CD4-positive, alpha-beta T cell treated with Interleukin-6 for 4 hours (primary cell): ENCODE data around the gene GRK4.
"Not testable (repeated sequence)": the region's sequence is repeated elsewhere in the genome, so short reads cannot be mapped to it uniquely, and the experiment has no call there.

Experiments
- DNase-seq: peaks from one replicate; pipeline ENCODE4 v3.0.0-alpha.2; 2020; ENCODE audit warnings: mixed read lengths

GRK4 gene

DNA sequence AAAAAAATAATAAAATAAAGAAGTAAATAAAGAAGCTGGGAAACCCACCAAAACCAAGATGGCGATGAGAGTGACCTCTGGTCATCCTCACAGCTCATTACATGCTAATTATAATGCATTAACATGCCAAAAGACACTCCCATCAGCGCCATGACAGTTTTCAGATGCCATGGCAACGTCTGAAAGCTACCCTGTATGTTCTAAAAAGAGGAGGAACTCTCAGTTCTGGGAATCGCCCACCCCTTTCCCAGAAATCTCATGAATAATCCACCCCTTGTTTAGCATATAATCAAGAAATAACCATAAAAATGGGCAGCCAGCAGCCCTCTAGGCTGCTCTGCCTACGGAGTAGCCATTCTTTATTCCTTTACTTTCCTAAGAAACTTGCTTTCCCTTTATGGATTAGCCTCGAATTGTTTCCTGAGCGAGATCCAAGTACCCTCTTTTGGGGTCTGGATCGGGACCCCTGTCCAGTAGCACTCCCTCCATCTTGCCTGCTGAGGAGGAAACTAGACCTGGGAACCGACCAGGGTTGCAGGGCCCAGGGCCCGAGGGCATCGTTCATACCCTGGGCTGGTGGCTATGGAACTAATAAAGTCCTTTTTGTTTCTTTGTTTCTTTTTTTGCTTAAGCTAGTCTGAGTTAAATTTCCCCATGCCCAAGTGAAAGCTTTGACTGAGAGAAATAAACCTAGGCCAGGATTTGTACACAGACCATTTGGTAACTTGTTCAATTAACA is 80.1 kb downstream of the GRK4 start:
- DNase-seq: no peak

DNA sequence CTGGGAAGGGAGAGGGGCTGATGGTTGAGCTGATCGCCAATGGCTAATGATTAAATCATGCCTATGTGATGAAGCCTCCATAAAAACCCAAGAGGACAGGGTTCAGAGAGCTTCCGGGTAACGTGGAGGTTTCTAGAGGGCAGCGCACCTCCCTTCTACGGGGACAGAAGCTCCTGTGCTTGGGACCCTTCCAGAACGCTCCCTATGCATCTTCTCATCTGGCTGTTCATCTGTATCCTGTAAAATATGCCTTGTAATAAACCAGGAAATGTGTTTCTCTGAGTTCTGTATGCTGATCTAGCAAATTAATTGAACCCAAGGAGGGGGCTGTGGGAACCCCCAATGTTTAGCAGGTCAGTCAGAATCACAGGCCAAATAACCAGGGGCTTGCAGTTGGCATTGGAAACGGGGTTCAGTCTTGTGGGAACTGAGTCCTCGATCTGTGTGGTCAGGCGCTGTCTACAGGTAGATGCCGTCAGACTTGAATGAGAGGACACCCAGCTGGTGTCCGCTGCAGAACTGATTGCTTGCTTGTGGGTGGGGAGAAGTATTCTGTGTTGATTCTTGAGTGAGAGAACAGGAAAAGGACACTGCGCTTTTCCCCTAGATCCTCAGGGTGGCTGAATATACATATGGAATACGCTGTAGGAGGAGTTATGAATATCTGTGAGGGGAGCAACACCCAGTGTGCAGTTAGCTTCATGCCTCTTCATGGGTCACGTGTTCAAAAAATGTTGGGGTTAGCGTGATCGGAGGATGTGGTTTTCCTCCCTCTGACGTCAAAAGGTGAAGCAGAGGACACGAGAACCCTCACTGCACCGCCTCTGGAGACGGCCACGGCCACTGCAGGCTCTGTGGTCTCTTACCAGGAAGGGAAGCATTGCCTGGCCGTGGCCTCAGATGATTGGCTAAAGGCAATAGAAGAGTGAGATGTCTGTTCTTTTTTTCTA is 81.8 kb downstream of the GRK4 start:
- DNase-seq: peak; percentile 58

DNA sequence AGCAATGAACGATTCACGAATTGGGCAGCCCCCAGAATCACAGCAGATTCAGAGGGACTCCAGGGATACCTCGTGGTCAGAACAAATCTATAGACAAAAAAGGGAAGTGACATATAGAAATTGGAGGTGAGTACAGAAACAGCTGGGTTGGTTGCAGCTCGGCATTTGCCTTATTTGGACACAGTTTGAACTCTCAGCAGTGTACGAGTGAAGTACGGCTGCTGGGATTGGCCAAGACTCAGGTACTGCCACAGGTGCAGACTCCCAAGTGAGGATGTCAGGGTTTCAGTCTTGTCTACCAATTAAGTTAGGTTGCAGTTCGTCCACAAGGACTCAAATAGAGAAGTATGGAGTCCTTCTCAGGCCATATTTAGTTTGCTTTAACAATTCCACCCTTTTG is 82.8 kb downstream of the GRK4 start:
- DNase-seq: no peak

DNA sequence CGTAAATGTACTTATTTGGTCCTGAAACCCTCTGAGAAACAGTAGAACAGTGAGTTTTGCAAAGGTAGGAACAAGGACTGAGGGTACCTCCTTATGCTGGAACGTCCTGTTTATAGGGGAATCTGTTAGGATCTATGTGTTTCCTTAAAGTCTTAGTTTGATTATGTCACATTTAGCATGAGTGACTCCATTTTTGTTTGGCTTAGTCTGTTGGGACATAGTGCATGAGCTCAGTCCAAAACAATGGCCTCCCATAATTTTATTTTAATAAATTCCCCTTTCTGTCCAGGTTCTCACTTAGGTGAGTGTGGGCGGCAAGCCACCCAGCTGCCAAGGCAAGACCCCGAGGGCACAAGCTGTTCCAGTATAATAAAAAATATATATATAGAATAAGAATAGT is 83.3 kb downstream of the GRK4 start:
- DNase-seq: no peak

DNA sequence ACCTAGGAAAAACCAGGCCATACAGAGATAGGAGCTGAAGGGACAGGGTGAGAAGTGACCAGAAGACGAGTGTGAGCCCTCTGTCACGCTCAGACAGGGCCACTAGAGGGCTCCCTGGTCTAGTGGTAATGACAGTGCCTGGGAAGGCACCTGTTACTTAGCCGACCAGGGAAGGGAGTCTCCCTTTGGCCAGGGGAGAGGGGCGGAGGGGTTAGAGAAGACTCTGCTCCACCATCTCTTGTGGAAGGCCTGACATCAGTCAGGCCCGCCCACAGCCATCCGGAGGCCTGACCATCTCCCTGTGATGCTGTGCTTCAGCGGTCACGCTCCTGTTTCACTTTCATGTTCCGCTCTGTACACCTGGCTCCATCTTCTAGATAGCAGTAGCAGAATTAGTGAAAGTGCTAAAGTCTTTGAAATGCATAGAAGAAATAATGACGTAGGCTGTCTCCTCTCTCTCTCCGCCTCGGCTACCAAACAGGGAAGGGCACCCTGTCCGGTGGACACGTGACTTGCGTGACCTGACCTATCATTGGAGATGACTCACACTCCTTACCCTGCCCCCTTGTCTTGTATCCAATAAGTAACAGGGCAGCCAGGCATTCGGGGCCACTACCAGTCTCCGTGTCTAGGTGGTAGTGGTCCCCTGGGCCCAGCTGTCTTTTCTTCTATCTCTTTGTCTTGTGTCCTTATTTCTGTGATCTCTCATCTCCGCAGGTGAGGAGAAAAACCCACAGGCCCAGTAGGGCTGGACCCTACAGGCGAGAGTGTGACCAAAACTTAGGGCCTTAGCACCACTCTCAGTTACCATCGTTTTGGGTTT is 84.3 kb downstream of the GRK4 start:
- DNase-seq: peak; percentile 63

DNA sequence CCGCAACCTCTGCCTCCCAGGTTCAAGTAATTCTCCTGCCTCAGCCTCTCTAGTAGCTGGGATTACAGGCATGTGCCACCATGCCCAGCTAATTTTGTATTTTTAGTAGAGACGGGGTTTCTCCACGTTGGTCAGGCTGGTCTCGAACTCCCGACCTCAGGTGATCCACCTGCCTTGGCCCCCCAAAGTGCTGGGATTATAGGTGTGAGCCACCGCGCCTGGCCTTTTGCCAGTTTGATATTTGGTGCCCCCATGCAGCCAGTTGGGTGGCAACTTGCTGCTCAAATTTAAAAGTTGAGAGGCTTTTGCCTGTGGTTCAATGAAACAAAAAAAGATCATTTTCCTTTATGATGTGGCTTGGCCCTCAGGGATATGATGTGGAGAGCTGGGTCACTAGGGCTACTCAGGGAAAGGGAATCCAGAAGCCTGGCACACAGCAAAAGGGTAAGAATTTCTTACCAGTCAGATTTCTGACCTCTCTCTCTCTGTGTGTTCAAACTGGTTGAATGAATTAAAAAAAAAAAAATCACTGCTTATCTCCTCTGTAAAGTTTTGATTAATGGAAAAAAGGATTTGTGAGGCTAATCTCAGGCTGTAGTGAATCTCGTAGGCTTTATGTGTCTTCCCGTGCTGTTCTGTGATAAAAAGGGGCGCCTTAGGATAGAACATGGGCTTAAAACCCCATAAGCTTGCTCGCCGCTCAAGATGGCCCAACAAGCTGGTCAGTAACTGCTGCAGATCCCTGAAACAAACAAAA is 87.9 kb downstream of the GRK4 start:
- DNase-seq: not testable (repeated sequence)

DNA sequence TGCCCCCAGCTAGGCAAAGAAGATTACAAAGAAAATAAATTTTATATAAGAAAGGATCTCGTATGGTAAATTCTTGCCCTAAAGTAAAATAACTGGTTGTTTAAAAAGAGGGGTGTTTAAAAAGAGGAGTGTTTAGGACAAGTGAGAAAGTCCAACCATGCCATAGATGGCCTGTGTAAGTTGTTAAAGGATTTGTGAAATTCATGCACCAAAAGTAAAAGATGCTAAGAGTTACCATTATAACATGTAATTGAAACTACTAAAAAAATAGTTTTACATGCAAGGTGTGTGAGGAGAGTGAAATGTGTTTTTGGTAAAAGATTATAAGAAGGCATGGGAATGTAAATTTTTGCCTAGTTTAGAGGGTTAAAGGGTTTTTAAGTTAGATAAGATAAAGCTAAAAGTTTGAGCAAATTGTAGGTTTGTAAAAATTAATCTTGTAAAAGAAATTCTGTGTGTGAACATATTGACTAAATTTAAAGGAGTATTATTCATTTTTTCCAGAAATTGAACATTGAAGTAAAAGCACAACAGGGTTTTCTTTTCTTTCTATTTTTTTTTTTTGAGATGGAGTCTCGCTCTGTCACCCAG is 90.9 kb downstream of the GRK4 start:
- no peak for DNase-seq

DNA sequence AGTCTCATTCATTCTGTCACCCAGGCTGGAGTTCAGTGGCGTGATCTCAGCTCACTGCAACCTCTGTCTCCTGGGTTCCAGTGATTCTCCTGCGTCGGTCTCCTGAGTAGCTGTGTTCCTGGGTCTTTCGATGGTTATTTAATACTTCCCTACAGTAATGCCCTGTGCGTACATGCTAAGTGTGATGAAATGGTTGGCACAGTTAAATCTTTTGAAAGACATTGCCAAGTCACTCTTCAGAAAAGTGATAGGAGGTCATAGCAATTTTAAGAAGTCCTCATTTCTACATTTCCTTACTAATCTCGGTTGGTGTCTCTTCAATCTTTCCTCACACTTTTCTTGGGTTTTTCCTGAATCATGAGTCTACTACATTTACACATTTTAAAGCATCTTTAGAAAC is 96.6 kb downstream of the GRK4 start:
- DNase-seq: no peak

DNA sequence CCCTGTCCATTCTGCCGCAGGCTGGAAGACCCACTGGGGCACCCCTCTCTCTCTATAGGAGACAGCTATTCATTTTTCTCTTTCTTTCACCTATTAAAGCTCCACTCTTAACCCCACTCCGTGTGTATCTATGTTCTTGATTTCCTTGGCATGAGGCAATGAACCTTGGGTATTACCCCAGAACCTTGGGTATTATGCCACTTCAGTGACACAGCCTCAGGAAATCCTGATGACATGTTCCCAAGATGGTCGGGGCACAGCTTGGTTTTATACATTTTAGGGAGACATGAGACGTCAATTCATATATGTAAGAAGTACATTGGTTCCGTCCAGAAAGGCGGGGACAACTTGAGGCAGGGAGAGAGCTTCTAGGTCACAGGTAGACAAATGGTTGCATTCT is 97.6 kb downstream of the GRK4 start:
- no peak for DNase-seq

DNA sequence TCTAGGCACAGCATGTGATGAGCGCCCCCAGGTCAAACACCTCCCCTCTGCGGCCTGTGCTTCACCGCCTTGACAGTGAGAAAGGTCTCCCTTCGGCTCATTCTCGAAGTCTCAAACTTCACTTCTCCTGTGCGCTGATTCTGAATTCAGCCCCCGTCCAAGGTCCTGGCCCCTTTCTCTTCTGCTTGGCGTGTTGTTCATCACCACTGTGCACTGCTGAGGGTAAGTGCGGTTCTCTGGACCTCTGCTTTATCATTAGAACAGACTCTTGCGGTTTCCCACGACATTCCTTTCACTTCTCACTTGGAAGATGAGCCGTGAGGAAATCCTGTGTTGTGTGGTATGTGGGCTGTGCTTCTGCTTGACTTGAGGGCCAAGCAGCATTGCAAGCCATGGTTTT is 99.1 kb downstream of the GRK4 start:
- no peak for DNase-seq

DNA sequence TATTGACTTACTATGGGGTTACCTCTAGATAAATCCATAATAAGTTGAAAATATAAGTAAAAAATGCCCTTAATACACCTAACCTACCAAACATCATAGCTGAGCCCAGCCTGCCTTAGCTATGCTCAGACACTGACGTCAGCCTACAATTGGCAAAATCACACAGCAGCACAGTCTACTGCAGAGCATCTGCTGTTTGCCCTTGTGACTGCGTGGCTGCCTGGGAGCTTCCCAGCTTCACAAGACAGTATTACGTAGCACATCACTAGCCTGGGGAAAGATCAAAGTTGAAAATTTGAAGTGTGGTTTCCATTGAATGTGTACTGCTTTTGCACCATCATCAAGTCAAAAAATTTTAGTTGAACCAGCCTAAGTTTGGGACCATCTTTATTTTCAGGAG is 102.2 kb downstream of the GRK4 start:
- DNase-seq: no peak

DNA sequence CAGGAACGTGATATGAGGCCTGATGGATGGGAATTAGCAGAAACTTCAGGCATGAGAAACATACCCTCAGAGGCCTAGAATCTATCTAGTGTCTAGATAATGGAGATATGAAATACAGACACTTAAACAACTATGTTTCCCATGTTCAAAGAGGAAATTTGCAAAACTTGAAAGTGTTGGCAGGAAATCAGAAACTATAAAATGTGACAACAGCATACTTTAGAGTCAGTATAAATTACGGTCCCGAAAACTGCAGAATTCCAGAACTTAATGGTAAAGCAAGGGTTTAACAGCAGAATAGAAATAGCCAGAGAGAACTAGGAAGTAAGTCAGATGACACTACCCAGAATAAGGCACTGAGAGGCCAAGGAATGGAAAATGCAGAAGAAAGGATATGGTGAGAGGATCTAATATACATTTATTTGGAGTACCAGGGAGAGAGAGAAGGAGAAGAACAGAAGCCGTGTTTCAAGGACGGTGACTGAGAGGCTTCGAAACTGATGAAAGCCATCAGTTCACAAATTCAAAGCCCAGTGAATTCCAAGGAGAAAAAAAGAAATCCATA is 103.5 kb downstream of the GRK4 start:
- DNase-seq: no peak

DNA sequence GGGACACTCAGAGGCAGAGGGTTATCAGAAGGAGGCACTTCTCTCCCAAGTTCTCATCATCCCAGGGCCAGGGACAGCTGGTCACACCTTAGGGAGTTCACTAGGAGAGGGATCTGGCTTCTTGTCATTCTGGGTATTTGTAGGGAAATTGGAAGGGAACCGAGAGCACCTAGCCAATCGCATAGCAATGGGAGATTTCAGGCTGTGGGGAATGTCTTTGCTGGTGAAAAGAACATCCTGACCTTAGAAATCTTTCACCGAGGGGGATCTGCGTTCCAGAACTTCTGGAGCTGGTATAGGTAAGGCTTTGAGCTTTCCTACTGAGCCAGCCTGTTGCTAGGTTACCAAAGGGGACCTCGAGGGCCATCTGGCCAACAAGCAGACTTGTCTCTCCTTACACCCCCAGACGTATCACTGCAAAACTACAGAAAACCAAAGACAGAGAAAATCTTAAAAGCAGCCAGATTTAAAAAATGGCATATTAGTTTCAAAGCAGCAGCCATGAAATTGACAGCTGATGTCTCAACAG is 104.2 kb downstream of the GRK4 start:
- no peak for DNase-seq

DNA sequence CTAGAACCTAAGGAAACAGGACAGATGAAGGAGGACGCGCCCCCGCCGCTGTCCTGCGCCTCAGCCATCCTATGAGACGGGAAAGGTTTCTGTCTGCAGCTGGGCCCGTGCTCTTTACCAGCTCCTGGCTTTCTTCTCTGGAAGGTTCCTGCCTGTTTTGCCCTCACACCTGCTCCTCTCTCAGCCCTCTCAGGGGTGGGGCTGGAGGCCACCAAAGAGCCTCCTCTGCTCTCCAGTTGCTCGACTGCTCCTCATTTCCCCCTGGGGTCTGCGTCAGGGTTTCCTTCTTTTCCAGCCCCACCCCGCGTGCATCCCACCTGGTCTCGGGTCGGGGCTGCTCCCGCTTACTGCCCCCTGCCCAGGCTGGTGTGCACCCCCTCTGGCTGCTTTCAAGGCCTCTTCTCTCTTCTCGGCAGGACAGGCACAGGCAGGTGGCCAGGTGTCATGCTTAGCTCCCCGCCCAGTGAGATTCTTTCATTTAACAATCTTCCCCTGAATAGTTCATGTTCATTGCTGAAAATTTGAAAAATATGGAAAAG is 106.4 kb downstream of the GRK4 start:
- no peak for DNase-seq

DNA sequence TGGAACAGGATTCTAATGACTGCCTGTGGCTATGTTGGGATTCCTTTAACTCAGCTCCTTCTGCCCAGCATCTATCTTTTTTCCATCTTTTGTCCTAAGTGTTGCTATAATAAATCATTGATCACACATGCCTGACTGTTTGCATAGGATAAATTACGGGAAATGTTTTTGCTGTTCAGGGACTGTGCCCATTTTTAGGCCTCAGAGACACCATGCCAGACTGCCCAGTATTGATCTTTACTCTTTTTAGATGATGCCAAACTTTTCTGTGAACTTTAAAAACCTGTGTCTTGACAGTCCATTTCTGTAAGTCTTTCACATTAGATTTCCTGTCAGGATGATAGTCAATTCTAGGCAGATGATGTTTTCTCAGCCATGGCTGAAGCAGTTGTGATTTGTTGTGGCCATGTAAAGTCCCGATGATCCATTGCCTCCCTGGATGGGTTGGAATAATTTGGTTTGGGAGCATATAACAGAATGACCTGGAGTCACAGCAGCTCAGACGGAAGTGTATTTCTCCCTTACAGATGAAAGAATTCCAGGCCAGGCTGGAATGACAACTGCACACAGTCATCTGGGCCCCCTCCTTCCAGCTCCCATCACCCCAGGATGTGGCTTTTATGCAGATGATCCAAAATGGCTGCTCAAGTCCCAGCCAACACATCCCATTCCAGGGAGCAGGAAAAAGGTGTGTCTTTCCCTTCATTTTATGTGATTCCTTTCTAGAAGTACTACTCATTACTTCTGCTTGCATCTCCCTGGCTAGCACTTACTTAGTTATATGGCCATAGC is 107.5 kb downstream of the GRK4 start:
- DNase-seq: no peak

DNA sequence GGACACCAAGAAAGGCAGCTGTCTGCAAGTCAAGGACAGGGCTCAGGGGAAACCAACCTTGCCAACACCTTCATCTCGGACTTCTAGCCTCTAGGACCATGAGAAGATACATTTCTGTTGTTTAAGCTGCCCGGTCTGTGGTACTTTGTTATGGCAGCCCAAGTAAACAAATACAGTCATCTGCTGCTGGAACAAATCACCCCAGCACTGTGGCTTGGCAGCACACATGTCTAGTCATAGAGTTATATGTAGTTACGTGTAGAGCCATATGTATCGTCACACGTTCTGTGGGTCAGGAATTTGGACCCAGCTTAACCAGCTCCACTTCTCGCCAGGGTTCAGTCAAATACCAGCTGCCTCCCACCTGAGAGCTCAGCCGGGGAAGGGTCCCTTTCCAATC is 108.4 kb downstream of the GRK4 start:
- DNase-seq: no peak

DNA sequence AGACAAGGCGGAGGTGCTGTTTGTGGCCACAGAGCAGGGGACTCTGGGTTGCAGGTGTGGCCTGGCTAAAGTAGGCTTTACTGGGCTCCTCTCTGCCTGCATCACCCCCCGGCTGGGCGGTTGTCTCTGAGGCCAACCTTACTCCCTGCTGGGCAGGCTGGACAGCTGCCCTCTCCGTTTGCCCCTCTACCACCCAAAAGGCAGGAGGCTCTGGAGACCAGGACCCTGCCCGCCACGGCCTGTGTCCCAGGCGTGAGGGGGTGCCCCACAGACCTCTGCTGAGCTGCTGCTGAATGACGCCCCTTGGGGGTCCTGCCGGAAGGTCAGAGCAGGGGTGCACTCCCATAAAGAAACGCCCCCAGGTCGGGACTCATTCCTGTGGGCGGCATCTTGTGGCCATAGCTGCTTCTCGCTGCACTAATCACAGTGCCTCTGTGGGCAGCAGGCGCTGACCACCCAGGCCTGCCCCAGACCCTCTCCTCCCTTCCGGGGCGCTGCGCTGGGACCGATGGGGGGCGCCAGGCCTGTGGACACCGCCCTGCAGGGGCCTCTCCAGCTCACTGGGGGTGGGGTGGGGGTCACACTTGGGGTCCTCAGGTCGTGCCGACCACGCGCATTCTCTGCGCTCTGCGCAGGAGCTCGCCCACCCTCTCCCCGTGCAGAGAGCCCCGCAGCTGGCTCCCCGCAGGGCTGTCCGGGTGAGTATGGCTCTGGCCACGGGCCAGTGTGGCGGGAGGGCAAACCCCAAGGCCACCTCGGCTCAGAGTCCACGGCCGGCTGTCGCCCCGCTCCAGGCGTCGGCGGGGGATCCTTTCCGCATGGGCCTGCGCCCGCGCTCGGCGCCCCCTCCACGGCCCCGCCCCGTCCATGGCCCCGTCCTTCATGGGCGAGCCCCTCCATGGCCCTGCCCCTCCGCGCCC is 110.0 kb downstream of the GRK4 start:
- no peak for DNase-seq

DNA sequence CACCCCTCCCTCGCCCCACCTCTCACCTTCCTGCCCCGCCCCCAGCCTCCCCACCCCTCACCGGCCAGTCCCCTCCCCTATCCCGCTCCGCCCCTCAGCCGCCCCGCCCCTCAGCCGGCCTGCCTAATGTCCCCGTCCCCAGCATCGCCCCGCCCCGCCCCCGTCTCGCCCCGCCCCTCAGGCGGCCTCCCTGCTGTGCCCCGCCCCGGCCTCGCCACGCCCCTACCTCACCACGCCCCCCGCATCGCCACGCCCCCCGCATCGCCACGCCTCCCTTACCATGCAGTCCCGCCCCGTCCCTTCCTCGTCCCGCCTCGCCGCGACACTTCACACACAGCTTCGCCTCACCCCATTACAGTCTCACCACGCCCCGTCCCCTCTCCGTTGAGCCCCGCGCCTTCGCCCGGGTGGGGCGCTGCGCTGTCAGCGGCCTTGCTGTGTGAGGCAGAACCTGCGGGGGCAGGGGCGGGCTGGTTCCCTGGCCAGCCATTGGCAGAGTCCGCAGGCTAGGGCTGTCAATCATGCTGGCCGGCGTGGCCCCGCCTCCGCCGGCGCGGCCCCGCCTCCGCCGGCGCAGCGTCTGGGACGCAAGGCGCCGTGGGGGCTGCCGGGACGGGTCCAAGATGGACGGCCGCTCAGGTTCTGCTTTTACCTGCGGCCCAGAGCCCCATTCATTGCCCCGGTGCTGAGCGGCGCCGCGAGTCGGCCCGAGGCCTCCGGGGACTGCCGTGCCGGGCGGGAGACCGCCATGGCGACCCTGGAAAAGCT is 110.9 kb downstream of the GRK4 start, which contains the start of the genes HTT and HTT-AS:
TSS of gene HTT (plus strand) at position 604 of the 768 bp plus-strand sequence. CDS start at position 749, 145 bp downstream.
TSS of gene HTT-AS (minus strand) at position 461 of the 768 bp plus-strand sequence.
- DNase-seq: peak; percentile 99
